Immature natural killer cell (primary cell): ENCODE measurements around the gene NR3C2. TPM values are rescaled to one million over a fixed set of nuclear protein-coding genes. Genes with fewer than 3 reads are reported as not detected.

Source experiments
- DNase-seq, 3 donors: peaks; one replicate each; pipeline ENCODE4 v3.0.0; 2022; ENCODE audit warnings: mixed read lengths in 1 of 3
- H3K27ac Mint-ChIP-seq, 6 donors: one replicate each; pipeline ENCODE4 v1.8.0; 2020; ENCODE audit warnings: mixed read lengths in 6 of 6, mild to moderate bottlenecking in 5 of 6, inconsistent platforms in 4 of 6, moderate library complexity in 3 of 6
- H3K27me3 Mint-ChIP-seq, 3 donors: one replicate each; pipeline ENCODE4 v1.8.0; 2020 to 2021; ENCODE audit warnings: low read depth in 3 of 3, mild to moderate bottlenecking in 3 of 3, mixed read lengths in 3 of 3, moderate library complexity in 3 of 3, inconsistent platforms in 1 of 3
- H3K36me3 Mint-ChIP-seq, 3 donors: one replicate each; pipeline ENCODE4 v1.8.0; 2020; ENCODE audit warnings: mixed read lengths in 3 of 3, inconsistent platforms in 2 of 3, mild to moderate bottlenecking in 2 of 3
- H3K4me1 Mint-ChIP-seq, 2 donors: one replicate each; pipeline ENCODE4 v1.8.0; 2020; ENCODE audit warnings: inconsistent platforms in 2 of 2, mild to moderate bottlenecking in 2 of 2, mixed read lengths in 2 of 2, moderate library complexity in 1 of 2
- H3K4me3 Mint-ChIP-seq, 5 donors: one replicate each; pipeline ENCODE4 v1.8.0; 2020; ENCODE audit warnings: mild to moderate bottlenecking in 5 of 5, mixed read lengths in 5 of 5, inconsistent platforms in 3 of 5, moderate library complexity in 3 of 5
- H3K9me3 Mint-ChIP-seq, 6 donors: one replicate each; pipeline ENCODE4 v1.8.0; 2020; ENCODE audit warnings: mild to moderate bottlenecking in 6 of 6, mixed read lengths in 6 of 6, inconsistent platforms in 4 of 6, moderate library complexity in 3 of 6
- polyA plus RNA-seq, 3 donors: library from polyadenylated mRNA; unstranded; fragments of 300-500 nt; fragmentation: Illumina TruSeq; gene quantifications; one replicate each; pipeline ENCODE4 v1.2.3, GENCODE V29; 2021

Gene NR3C2
- polyA plus RNA-seq, 3 donors from 2014 or later, result 1.0 to 1.2 (median 1.1) TPM

- H3K9me3 Mint-ChIP-seq, result peaks cover 0 to 3% (median 0%) of the 10 kb centered on the region in 6 donors
- no peak for DNase-seq
- H3K27ac Mint-ChIP-seq, result no peak overlapping the region
These were observed 171.0 kb downstream of the NR3C2 start for GRCh38 chr4:148271166-148271565.

GRCh38 chr4:148270630-148271029, 171.6 kb downstream of the NR3C2 start:
- Mint-ChIP-seq H3K27ac (no peak overlapping the region), H3K36me3 (no peaks in the 10 kb centered on the region), H3K4me3 (no peak overlapping the region), H3K4me1 (no peaks in the 10 kb centered on the region), H3K9me3 (peaks cover 0 to 3% (median 0%) of the 10 kb centered on the region in 6 donors), H3K27me3 (peaks cover 0 to 5% (median 2%) of the 10 kb centered on the region in 3 donors)
- no peak for DNase-seq

More at GRCh38 chr4:148271166-148271565, 171.0 kb downstream of the NR3C2 start:
- Mint-ChIP-seq H3K4me1 (no peaks in the 10 kb centered on the region), H3K4me3 (no peak overlapping the region), H3K36me3 (no peaks in the 10 kb centered on the region), H3K27me3 (peaks cover 0 to 5% (median 2%) of the 10 kb centered on the region in 3 donors)

GRCh38 chr4:148268835-148269234, 173.4 kb downstream of the NR3C2 start:
- H3K27ac Mint-ChIP-seq, result no peak overlapping the region
- H3K9me3 Mint-ChIP-seq, result peaks cover 0 to 3% (median 0%) of the 10 kb centered on the region in 6 donors
- DNase-seq, result no peak
- H3K36me3 Mint-ChIP-seq, result no peaks in the 10 kb centered on the region
- H3K4me3 Mint-ChIP-seq, result no peak overlapping the region
- H3K4me1 Mint-ChIP-seq, result no peaks in the 10 kb centered on the region
- H3K27me3 Mint-ChIP-seq, result peaks cover 0 to 5% (median 2%) of the 10 kb centered on the region in 3 donors

- Mint-ChIP-seq H3K27ac (no peak overlapping the region), H3K4me1 (no peaks in the 10 kb centered on the region), H3K4me3 (no peak overlapping the region), H3K27me3 (no peaks in the 10 kb centered on the region), H3K36me3 (no peaks in the 10 kb centered on the region), H3K9me3 (no peaks in the 10 kb centered on the region)
- DNase-seq, result no peak
These were observed 175.3 kb downstream of the NR3C2 start for GRCh38 chr4:148266921-148267320.

GRCh38 chr4:148266240-148266639, 176.0 kb downstream of the NR3C2 start:
- no peak overlapping the region for H3K27ac Mint-ChIP-seq
- no peaks in the 10 kb centered on the region for H3K36me3 Mint-ChIP-seq
- no peak for DNase-seq
- H3K27me3 Mint-ChIP-seq, result peaks cover 0 to 2% (median 0%) of the 10 kb centered on the region in 3 donors
- H3K9me3 Mint-ChIP-seq, result no peaks in the 10 kb centered on the region
- H3K4me3 Mint-ChIP-seq, result no peak overlapping the region
- H3K4me1 Mint-ChIP-seq, result no peaks in the 10 kb centered on the region

GRCh38 chr4:148265627-148266026, 176.6 kb downstream of the NR3C2 start:
- H3K27me3 Mint-ChIP-seq, result peaks cover 0 to 3% (median 0%) of the 10 kb centered on the region in 3 donors
- no peak overlapping the region for H3K4me3 Mint-ChIP-seq
- no peaks in the 10 kb centered on the region for H3K4me1 Mint-ChIP-seq
- H3K27ac Mint-ChIP-seq, result no peak overlapping the region
- H3K36me3 Mint-ChIP-seq, result no peaks in the 10 kb centered on the region
- H3K9me3 Mint-ChIP-seq, result no peaks in the 10 kb centered on the region
- DNase-seq, result no peak

- peaks cover 0 to 3% (median 0%) of the 10 kb centered on the region in 3 donors for H3K27me3 Mint-ChIP-seq
- no peaks in the 10 kb centered on the region for H3K36me3 Mint-ChIP-seq
- DNase-seq, result no peak
- H3K4me1 Mint-ChIP-seq, result no peaks in the 10 kb centered on the region
- no peak overlapping the region for H3K4me3 Mint-ChIP-seq
- H3K27ac Mint-ChIP-seq, result no peak overlapping the region
- H3K9me3 Mint-ChIP-seq, result no peaks in the 10 kb centered on the region
These were observed 178.4 kb downstream of the NR3C2 start for GRCh38 chr4:148263802-148264201.

- Mint-ChIP-seq H3K36me3 (no peaks in the 10 kb centered on the region), H3K27me3 (peaks cover 0 to 3% (median 0%) of the 10 kb centered on the region in 3 donors), H3K9me3 (no peaks in the 10 kb centered on the region), H3K4me3 (no peak overlapping the region), H3K27ac (peak overlapping the region in 1 of 6 donors; percentile 36), H3K4me1 (no peaks in the 10 kb centered on the region)
- no peak for DNase-seq
These were observed 179.1 kb downstream of the NR3C2 start for GRCh38 chr4:148263127-148263526.

GRCh38 chr4:148261848-148262247, 180.4 kb downstream of the NR3C2 start:
- Mint-ChIP-seq H3K9me3 (no peaks in the 10 kb centered on the region), H3K36me3 (no peaks in the 10 kb centered on the region), H3K27ac (no peak overlapping the region), H3K4me1 (no peaks in the 10 kb centered on the region), H3K27me3 (peaks cover 0 to 3% (median 0%) of the 10 kb centered on the region in 3 donors), H3K4me3 (no peak overlapping the region)
- DNase-seq, result no peak

GRCh38 chr4:148259841-148260240, 182.4 kb downstream of the NR3C2 start:
- Mint-ChIP-seq H3K27ac (no peak overlapping the region), H3K9me3 (no peaks in the 10 kb centered on the region), H3K4me3 (no peak overlapping the region), H3K36me3 (no peaks in the 10 kb centered on the region), H3K27me3 (peaks cover 0 to 3% (median 0%) of the 10 kb centered on the region in 3 donors), H3K4me1 (no peaks in the 10 kb centered on the region)
- DNase-seq, result no peak

- Mint-ChIP-seq H3K9me3 (no peaks in the 10 kb centered on the region), H3K4me3 (no peak overlapping the region), H3K27me3 (peaks cover 0 to 3% (median 0%) of the 10 kb centered on the region in 3 donors), H3K36me3 (no peaks in the 10 kb centered on the region), H3K4me1 (no peaks in the 10 kb centered on the region), H3K27ac (no peak overlapping the region)
- DNase-seq, result no peak
These were observed 183.7 kb downstream of the NR3C2 start for GRCh38 chr4:148258535-148258934.

- Mint-ChIP-seq H3K9me3 (peaks cover 0 to 1% (median 0%) of the 10 kb centered on the region in 6 donors), H3K36me3 (no peaks in the 10 kb centered on the region), H3K4me1 (no peaks in the 10 kb centered on the region), H3K4me3 (no peak overlapping the region), H3K27me3 (peaks cover 0 to 2% (median 2%) of the 10 kb centered on the region in 3 donors), H3K27ac (no peak overlapping the region)
- no peak for DNase-seq
These were observed 186.9 kb downstream of the NR3C2 start for GRCh38 chr4:148255344-148255720.

GRCh38 chr4:148254621-148255343, 187.4 kb downstream of the NR3C2 start:
- no peak for DNase-seq
- peaks cover 0 to 1% (median 0%) of the 10 kb centered on the region in 6 donors for H3K9me3 Mint-ChIP-seq
- peaks cover 0 to 4% (median 2%) of the 10 kb centered on the region in 3 donors for H3K27me3 Mint-ChIP-seq
- no peaks in the 10 kb centered on the region for H3K4me1 Mint-ChIP-seq
- no peak overlapping the region for H3K4me3 Mint-ChIP-seq
- H3K36me3 Mint-ChIP-seq, result no peaks in the 10 kb centered on the region
- H3K27ac Mint-ChIP-seq, result no peak overlapping the region

- peaks cover 0 to 4% (median 4%) of the 10 kb centered on the region in 3 donors for H3K27me3 Mint-ChIP-seq
- no peaks in the 10 kb centered on the region for H3K4me1 Mint-ChIP-seq
- H3K36me3 Mint-ChIP-seq, result no peaks in the 10 kb centered on the region
- no peak overlapping the region for H3K4me3 Mint-ChIP-seq
- DNase-seq, result no peak
- no peak overlapping the region for H3K27ac Mint-ChIP-seq
- peaks cover 0 to 1% (median 0%) of the 10 kb centered on the region in 6 donors for H3K9me3 Mint-ChIP-seq
These were observed 188.4 kb downstream of the NR3C2 start for GRCh38 chr4:148253768-148254167.

GRCh38 chr4:148248824-148249223, 193.4 kb downstream of the NR3C2 start:
- H3K36me3 Mint-ChIP-seq, result no peaks in the 10 kb centered on the region
- H3K4me1 Mint-ChIP-seq, result no peaks in the 10 kb centered on the region
- H3K27ac Mint-ChIP-seq, result no peak overlapping the region
- no peak for DNase-seq
- no peak overlapping the region for H3K4me3 Mint-ChIP-seq
- H3K27me3 Mint-ChIP-seq, result peaks cover 0 to 4% (median 4%) of the 10 kb centered on the region in 3 donors
- peaks cover 0 to 1% (median 0%) of the 10 kb centered on the region in 6 donors for H3K9me3 Mint-ChIP-seq
